HepG2 (cell line): ENCODE results near the gene BEST2. TPM values are rescaled to one million over a fixed set of nuclear protein-coding genes. Genes with fewer than 3 reads are reported as not detected.

Experiments
- MLXIP ChIP-seq: sonication (generic); formaldehyde crosslinking; IDR thresholded peaks from 2 replicates; pipeline ENCODE4 v1.9.0; 2021; ENCODE audit warnings: missing genetic modification reagents, borderline replicate concordance
- NCOA2 ChIP-seq: sonication (generic); formaldehyde crosslinking; IDR thresholded peaks from 2 replicates; pipeline ENCODE4 v1.8.0; 2022; ENCODE audit warnings: inconsistent platforms
- PAXIP1 ChIP-seq: sonication (generic); formaldehyde crosslinking; conservative IDR thresholded peaks from 2 replicates; pipeline ENCODE4 v1.4.0; 2020; ENCODE audit warnings: mild to moderate bottlenecking, missing genetic modification reagents, moderate library complexity
- THAP7 ChIP-seq: sonication (generic); formaldehyde crosslinking; IDR thresholded peaks from 2 replicates; pipeline ENCODE4 v1.8.1; 2023; ENCODE audit warnings: mild to moderate bottlenecking, missing genetic modification reagents
- ZEB1 ChIP-seq: IDR thresholded peaks from 2 replicates; pipeline ENCODE4 v1.6.1; 2012; ENCODE audit warnings: mild to moderate bottlenecking, low read depth, inconsistent platforms; ENCODE audit not compliant: insufficient replicate concordance
- ZFP1 ChIP-seq: IDR thresholded peaks from 2 replicates; pipeline ENCODE4 v1.6.1; 2016
- ZNF407 ChIP-seq: sonication (generic); formaldehyde crosslinking; IDR thresholded peaks from one replicate; pipeline ENCODE4 v1.5.1; 2020; ENCODE audit warnings: mild to moderate bottlenecking, missing genetic modification reagents; ENCODE audit errors: not compliant biosample characterization
- ZNF432 ChIP-seq: sonication (generic); formaldehyde crosslinking; IDR thresholded peaks from 2 replicates; pipeline ENCODE4 v1.5.0; 2020; ENCODE audit warnings: missing genetic modification reagents, mild to moderate bottlenecking, borderline replicate concordance
- polyA plus RNA-seq, 8 experiments: library from polyadenylated mRNA; depleted of rRNA in 3 of 8; stranded (reverse) in 7 of 8; unstranded in 1 of 8; fragments of >200 nt; fragmentation: Illumina TruSeq in 4 of 8; extraction: Trizol in 4 of 8; gene quantifications; 2 replicates each; pipeline versions ENCODE4 v1.2.1 to v1.2.3, GENCODE V29; 2011 to 2016; ENCODE audit warnings: low read depth in 4 of 8, missing spikeins in 1 of 8, mixed read lengths in 1 of 8; ENCODE audit not compliant: insufficient read depth in 1 of 8
- total RNA-seq, 5 experiments: library from RNA; depleted of rRNA; stranded (reverse); fragments of >200 nt; fragmentation: Illumina TruSeq; extraction: Trizol; gene quantifications; 2 replicates each; pipeline ENCODE4 v1.2.3, GENCODE V29; 2016; ENCODE audit warnings: low read depth in 1 of 5

The BEST2 gene
- total and polyA plus RNA-seq, 2 of the 13 experiments (the other 11 are each of a cell fraction or from before 2014, with no cell fraction given), result not detected

- TF ChIP-seq PAXIP1 (CRISPR knock-in tag), result peak; percentile 28; the same call in 1 of the 2 replicates
- 0 out of 2 replicates have a peak, but pooled peaks have one; percentile 23 for TF ChIP-seq ZFP1 (CRISPR knock-in tag)
- TF ChIP-seq NCOA2 (CRISPR knock-in tag), result peak; percentile 22; the same call in 1 of the 2 replicates
- TF ChIP-seq MLXIP (CRISPR knock-in tag), result peak; percentile 69; the same call in 1 of the 2 replicates
- peak; percentile 52 for TF ChIP-seq ZEB1
- peak; percentile 91 for TF ChIP-seq THAP7 (CRISPR knock-in tag)
- TF ChIP-seq ZNF432 (CRISPR knock-in tag), result no peak
- peak; percentile 94 for TF ChIP-seq ZNF407 (CRISPR knock-in tag)
Observed at GRCh38 chr19:12806242-12807081, 54.9 kb downstream of the BEST2 start, which contains the start of gene RNASEH2A (continued).
